Hair follicular keratinocyte (primary cell): ENCODE measurements around the gene NR1H4. TPM values are rescaled to one million over a fixed set of nuclear protein-coding genes. Genes with fewer than 3 reads are reported as not detected.

ENCODE experiments used
- total RNA-seq: library from RNA; depleted of rRNA; stranded (reverse); fragments of >200 nt; gene quantifications from 2 replicates; pipeline ENCODE4 v1.2.3, GENCODE V29; 2015

NR1H4 gene
- total RNA-seq = not detected in 2 replicates

GRCh38 chr12:100473716-100474150 is at the start of gene NR1H4:
Gene NR1H4 (plus strand): TSS chr12:100473866. CDS start chr12:100493324, 19,458 bp downstream.

GRCh38 chr12:100573292-100574186 is 99.9 kb downstream of the NR1H4 start, which contains the start of gene GAS2L3:
Gene GAS2L3 (plus strand): TSS chr12:100573684. CDS start chr12:100594905, 21,221 bp downstream.

Other genes with a start within 250 kb of the NR1H4 start
- gene DEPDC4, start 206.8 kb upstream of the NR1H4 start, total RNA-seq = 0.62 and 2.3 TPM in 2 replicates
- gene SCYL2, start 206.7 kb upstream of the NR1H4 start, total RNA-seq = 23.2 and 27.3 TPM in 2 replicates
- gene SLC17A8, start 116.8 kb upstream of the NR1H4 start, total RNA-seq = not detected in 2 replicates
- gene GAS2L3, start 99.8 kb downstream of the NR1H4 start, total RNA-seq = 5.4 and 9.0 TPM in 2 replicates